PFSK-1 (cell line): ENCODE data around the gene NR1I3.

Experiments used
- FOXP2 ChIP-seq: optimal IDR thresholded peaks from 2 replicates; pipeline ENCODE3; 2011; ENCODE audit warnings: borderline replicate concordance, control low read depth, inconsistent platforms; ENCODE audit not compliant: insufficient read depth; ENCODE audit errors: extremely low read length, extremely low read depth
- POLR2AphosphoS5 ChIP-seq: IDR thresholded peaks from 2 replicates; pipeline ENCODE4 v1.6.1; 2012; ENCODE audit warnings: low read depth, mild to moderate bottlenecking, control low read depth, low read length, moderate library complexity
- SIN3A ChIP-seq: IDR thresholded peaks from 2 replicates; pipeline ENCODE4 v1.6.1; 2012; ENCODE audit warnings: mild to moderate bottlenecking, low read length, moderate library complexity, borderline replicate concordance; ENCODE audit not compliant: insufficient read depth
- TAF1 ChIP-seq: IDR thresholded peaks from 2 replicates; pipeline ENCODE4 v1.6.1; 2012; ENCODE audit warnings: low read length, control low read depth, borderline replicate concordance; ENCODE audit not compliant: insufficient read depth
- TF ChIP-seq, protein P1 (sequence below), 2 experiments: IDR thresholded peaks; 2 replicates each; pipeline versions ENCODE4 v1.6.1 to v1.8.0; 2011 to 2012; ENCODE audit warnings: low read depth in 2 of 2, low read length in 2 of 2, control low read depth in 1 of 2, inconsistent platforms in 1 of 2, mild to moderate bottlenecking in 1 of 2, moderate library complexity in 1 of 2; ENCODE audit not compliant: insufficient read depth in 1 of 2

Gene NR1I3

DNA sequence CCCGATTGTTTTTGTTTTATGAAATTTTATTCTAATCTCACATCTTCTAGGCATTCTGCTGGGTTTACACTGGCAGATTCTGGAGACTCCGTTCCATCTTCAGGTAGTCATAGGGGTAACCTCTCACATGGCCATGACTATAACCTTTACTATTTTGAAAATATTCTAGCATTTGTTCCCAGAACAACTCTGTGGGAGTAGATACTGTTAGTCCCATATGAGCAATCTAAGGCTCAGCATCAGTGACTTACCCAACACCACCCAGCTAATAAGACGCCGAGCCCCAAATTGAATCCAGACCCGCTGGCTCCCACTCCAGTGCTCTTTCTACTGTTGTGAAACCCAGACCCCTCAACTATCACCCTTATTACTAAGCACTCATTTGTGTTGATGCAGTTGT is 49.0 kb downstream of the NR1I3 start:
- no peak for TF ChIP-seq SIN3A
- TF ChIP-seq, protein P1, sequence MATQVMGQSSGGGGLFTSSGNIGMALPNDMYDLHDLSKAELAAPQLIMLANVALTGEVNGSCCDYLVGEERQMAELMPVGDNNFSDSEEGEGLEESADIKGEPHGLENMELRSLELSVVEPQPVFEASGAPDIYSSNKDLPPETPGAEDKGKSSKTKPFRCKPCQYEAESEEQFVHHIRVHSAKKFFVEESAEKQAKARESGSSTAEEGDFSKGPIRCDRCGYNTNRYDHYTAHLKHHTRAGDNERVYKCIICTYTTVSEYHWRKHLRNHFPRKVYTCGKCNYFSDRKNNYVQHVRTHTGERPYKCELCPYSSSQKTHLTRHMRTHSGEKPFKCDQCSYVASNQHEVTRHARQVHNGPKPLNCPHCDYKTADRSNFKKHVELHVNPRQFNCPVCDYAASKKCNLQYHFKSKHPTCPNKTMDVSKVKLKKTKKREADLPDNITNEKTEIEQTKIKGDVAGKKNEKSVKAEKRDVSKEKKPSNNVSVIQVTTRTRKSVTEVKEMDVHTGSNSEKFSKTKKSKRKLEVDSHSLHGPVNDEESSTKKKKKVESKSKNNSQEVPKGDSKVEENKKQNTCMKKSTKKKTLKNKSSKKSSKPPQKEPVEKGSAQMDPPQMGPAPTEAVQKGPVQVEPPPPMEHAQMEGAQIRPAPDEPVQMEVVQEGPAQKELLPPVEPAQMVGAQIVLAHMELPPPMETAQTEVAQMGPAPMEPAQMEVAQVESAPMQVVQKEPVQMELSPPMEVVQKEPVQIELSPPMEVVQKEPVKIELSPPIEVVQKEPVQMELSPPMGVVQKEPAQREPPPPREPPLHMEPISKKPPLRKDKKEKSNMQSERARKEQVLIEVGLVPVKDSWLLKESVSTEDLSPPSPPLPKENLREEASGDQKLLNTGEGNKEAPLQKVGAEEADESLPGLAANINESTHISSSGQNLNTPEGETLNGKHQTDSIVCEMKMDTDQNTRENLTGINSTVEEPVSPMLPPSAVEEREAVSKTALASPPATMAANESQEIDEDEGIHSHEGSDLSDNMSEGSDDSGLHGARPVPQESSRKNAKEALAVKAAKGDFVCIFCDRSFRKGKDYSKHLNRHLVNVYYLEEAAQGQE (IDR thresholded peaks at IDR 0.05; ENCODE audit: insufficient read depth in 1 of 2, low read depth in 2 of 2, low read length in 2 of 2): no peak
- TF ChIP-seq TAF1: no peak
- no peak for TF ChIP-seq POLR2AphosphoS5
- TF ChIP-seq FOXP2: no peak

- no peak for TF ChIP-seq FOXP2
- TF ChIP-seq, protein P1 (IDR thresholded peaks at IDR 0.05; ENCODE audit: insufficient read depth in 1 of 2, low read depth in 2 of 2, low read length in 2 of 2): no peak
- TF ChIP-seq SIN3A: no peak
- no peak for TF ChIP-seq POLR2AphosphoS5
- TF ChIP-seq TAF1: no peak
These were observed 49.6 kb downstream of the NR1I3 start for GRCh38 chr1:161188381-161188780.

- no peak for TF ChIP-seq SIN3A
- no peak for TF ChIP-seq TAF1
- no peak for TF ChIP-seq FOXP2
- TF ChIP-seq POLR2AphosphoS5: no peak
- TF ChIP-seq, protein P1 (IDR thresholded peaks at IDR 0.05; ENCODE audit: insufficient read depth in 1 of 2, low read depth in 2 of 2, low read length in 2 of 2): no peak
These were observed 50.7 kb downstream of the NR1I3 start for GRCh38 chr1:161187311-161187710.

- TF ChIP-seq, protein P1 (IDR thresholded peaks at IDR 0.05; ENCODE audit: insufficient read depth in 1 of 2, low read depth in 2 of 2, low read length in 2 of 2): no peak
- TF ChIP-seq FOXP2 (no peak), POLR2AphosphoS5 (no peak), TAF1 (no peak), SIN3A (no peak)
These were observed 52.2 kb downstream of the NR1I3 start for GRCh38 chr1:161185732-161186311.

GRCh38 chr1:161185282-161185682 is 52.7 kb downstream of the NR1I3 start:
- TF ChIP-seq, protein P1 (IDR thresholded peaks at IDR 0.05; ENCODE audit: insufficient read depth in 1 of 2, low read depth in 2 of 2, low read length in 2 of 2): no peak
- TF ChIP-seq TAF1: no peak
- TF ChIP-seq SIN3A: no peak
- no peak for TF ChIP-seq FOXP2
- no peak for TF ChIP-seq POLR2AphosphoS5
